DMS 273 (cell line): ENCODE results near the gene BRSK2.

Experiments
- DNase-seq: peaks from one replicate; lab custom pipeline; 2025; ENCODE audit not compliant: unreplicated experiment; lab: John Stamatoyannopoulos, UW

The BRSK2 gene

GRCh38 chr11:1496091-1496760 lies 106.5 kb downstream of the BRSK2 start:
- DNase-seq, result no peak

GRCh38 chr11:1496761-1497095 lies 107.0 kb downstream of the BRSK2 start:
- DNase-seq, result no peak

DNA sequence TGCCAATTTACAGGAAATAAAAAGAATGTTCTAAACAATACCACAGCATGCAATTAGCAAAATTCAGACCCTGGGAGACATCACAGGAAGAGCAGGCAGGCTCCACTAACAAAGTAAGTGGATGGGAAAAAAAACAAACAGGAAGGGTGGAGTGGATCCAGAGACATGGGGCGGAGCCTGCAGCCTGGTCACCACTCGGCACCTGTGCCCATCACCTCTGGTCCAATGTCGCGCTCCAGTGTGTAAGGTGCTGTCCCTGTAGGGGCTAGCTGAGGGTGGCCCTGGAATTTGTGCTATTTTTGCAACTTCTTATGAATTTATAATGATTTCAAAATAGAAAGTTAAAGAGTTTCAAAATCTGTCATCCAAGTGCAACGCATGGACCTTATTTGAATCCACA lies 107.9 kb downstream of the BRSK2 start:
- no peak for DNase-seq

DNA sequence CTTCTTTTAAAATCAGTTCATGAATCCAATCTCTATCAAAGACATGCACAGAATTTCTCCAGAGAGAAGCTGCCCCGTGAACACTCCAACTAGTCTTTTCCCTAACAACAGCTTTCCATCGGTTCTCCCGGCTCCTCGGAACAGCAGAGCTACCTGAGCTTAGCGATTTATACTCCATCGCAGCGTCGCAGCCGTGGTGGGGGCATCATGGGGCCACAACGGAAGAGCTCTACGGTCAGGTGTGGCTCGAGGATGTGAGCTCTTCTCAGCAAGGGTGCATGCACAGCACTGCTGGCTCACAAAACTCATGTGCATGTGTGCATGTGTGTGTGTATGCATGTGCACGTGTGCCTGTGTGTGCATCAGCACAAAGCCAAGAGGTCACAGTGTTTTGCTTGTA lies 108.5 kb downstream of the BRSK2 start:
- DNase-seq, result no peak

GRCh38 chr11:1499261-1499890 lies 109.6 kb downstream of the BRSK2 start:
- DNase-seq, result no peak

- DNase-seq, result no peak
Measured at GRCh38 chr11:1499899-1500298, 110.2 kb downstream of the BRSK2 start.

DNA sequence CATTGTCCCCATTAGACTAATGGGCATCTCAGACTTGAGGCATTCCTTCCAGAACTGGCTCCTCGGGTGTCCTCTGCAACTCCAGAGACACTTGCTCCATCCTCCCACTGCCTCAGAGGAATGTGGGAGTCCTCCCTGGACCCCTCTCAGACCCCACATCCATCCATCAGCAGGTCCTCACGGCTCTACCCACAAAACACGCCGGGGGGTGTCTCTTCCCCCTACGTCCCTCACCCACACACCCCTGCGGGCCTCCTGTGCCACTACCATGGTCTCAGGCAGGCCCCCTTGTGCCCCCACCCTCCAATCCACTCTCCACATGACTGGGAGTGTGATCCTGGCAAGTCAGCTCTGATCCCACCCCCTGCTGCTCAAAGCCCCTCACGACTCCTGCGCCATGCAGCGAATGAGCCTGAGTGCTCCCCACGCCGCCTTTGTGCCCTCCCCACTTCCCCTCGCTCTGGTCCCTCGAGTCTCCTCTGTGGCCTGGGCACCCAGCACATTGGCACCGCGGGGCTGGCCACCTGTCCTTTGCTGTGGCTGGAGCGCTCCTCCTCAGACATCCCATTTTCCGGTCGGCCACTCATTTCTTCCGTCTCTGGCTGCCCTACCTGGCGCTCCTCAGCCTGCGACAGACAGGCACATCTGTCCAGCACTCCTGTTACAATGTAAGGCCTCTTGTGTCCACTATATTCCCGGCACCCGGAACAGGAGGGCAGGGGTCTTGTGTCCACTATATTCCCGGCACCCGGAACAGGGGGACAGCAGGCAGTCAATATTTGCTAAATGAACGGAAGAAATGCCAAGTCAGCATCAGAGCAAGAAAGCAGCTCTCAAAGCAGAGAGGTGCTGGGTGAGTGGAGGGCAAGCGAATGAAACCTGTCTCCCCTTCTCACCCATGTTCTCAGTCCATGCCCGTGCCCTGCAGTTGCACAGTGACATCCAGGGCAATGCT lies 111.0 kb downstream of the BRSK2 start:
- DNase-seq, result no peak

- no peak for DNase-seq
Measured at GRCh38 chr11:1501421-1502167, 111.9 kb downstream of the BRSK2 start.

GRCh38 chr11:1502168-1502953 lies 112.6 kb downstream of the BRSK2 start:
- DNase-seq, result no peak

DNA sequence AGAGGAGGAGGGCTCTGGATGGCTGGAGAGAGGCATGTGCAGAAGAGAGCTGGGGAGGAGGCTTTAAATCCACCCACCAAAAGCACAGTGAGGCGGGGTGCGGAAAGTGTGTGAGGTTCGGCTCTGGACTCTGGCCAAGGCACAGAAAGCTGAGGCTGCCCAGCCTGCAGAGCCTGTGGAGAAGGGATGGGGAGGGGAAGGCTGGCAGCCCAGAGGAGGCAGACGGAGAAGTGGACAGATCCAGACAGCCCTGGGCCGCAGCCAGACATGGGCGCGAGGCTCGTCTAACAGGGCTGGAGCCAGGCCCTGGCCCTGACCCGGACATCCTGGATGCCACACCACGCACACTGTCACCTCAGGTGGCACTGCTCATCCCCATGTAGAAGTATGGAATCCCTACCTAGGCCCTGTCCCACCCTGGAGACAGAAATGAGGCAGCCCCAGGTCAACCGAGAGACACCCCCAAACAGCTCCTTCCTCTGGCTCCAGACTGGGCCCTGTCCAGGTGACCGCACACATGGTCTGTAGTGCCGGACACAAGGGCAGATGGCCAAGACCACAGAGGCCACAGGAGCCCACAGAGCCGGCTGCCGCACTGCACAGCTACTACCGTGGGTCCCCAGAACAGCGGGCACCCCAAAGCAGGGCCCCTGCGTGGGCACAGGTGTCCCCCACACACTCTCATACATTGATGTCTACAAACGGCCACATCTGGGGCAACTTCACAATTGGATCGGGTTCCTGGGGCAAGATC lies 113.4 kb downstream of the BRSK2 start:
- no peak for DNase-seq

GRCh38 chr11:1503708-1504104 lies 114.0 kb downstream of the BRSK2 start:
- DNase-seq, result no peak

DNA sequence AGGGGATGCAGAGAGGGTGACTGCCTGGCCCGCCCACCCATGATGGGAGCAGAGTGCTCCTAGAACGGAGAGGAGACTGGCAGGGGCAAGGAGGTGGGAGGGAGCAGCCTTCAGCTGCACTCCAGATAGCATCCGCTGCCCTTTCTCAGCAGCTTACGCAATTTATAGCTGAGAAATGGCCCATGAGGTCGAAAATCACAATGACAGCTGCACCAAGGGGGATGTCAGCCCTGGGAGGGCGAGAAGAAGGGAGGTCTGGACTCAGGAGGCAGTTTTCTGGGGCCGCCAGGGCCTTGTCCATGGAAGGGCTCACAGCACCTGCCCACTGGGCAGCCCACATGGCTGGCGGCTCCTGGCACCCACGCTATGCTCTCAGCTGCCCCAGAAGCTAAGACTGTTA lies 114.4 kb downstream of the BRSK2 start:
- DNase-seq, result no peak

GRCh38 chr11:1504581-1505290 lies 115.0 kb downstream of the BRSK2 start:
- DNase-seq, result no peak

- no peak for DNase-seq
Measured at GRCh38 chr11:1505480-1505879, 115.7 kb downstream of the BRSK2 start.

GRCh38 chr11:1506981-1507380 lies 117.2 kb downstream of the BRSK2 start:
- no peak for DNase-seq

GRCh38 chr11:1507381-1508140 lies 117.8 kb downstream of the BRSK2 start:
- no peak for DNase-seq

DNA sequence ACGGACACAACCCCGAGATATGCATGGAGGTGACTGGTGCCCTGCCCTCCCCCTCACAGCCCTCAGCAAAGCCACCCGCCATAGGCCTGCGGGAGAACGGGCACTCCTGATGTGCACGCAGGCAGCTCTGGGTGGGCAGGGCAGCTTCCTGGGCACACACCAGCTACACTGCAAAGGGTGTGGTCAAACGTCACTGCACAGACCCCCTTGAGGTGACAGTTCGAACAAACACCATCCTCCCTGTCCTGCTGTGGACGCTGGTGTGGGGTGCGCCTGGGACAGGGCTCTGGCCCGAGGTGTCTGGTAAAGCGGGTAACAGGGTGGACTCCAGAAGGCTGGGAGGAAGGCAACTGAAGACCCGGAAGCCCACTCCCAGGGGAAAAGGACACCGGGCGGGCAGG lies 118.8 kb downstream of the BRSK2 start:
- no peak for DNase-seq

DNA sequence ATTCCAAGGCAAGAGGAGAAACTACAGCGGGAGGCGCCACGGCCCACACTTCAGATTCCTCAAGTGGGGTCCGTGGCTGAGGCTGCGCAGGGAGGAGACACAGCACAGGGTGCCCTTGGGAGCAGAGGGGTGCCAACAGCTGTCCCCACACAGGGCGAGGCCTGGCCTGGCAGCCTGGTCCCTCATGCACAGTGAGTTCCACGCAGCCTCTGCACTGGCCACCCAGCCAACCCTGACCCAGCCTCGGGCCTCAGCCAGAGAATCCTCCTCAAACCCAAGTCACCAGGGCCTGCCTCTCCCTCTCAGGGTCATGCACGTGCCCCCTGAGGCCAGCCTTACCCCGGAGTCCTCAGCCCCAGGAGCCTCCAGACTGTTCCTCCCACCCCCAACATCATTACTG lies 119.3 kb downstream of the BRSK2 start:
- DNase-seq, result no peak
